HG02798 (cell line): Measurements from ENCODE around the gene GMDS.

ENCODE experiments used
- ATAC-seq: cut with Tn5 transposase; IDR thresholded peaks from one replicate; pipeline ENCODE4 v1.9.1; 2021; ENCODE audit warnings: mild to moderate bottlenecking; ENCODE audit not compliant: unreplicated experiment, poor library complexity

Gene GMDS

DNA sequence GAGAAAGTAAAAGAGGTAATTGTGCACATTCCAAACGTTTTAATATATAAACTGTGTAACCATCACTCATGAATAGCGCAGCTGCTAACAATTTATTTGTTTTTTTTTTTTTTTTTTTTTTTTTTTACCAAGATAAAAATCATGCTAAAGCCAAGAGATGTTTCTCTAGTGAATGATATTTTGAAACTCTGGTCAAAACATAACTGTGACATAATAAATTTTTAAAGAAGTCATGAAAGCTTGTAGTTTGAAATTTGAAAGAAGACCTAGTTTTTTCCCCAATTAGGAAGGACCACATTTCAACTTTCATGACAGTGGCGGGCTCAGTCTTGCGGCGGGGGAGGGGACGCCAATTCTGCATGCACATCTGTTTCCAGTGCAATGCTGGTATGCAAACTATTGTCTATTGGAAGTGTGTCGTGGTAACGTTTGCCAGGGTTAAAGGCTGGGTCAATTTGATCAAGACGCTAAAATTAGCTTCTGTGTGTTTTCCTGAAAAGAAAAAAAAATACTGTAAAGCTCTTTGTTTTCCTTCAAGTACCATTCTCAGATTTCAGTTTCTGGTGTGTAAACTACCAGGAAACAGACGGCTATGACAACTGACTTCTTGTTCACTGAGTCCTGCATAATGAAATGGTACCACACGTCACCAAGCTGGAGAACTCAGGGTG lies 423.8 kb downstream of the GMDS start:
- ATAC-seq = no peak

DNA sequence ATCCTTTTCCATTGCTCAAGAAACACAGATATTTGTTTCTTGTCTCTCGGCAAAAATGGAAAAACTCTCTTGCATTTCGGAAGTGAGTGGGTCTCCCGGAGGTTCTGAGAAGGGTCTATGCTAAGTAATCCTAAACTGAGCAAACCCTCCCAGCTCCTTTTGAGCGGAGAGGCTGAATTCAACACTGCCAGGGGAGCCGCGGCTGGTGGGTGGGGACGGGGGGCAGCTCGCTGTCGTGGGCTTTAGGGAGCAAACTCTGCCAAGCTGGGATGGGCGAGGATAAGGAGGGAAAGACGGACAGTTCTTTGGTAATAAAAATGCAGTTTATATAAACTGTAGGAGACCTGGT lies 424.3 kb downstream of the GMDS start:
- ATAC-seq = no peak

DNA sequence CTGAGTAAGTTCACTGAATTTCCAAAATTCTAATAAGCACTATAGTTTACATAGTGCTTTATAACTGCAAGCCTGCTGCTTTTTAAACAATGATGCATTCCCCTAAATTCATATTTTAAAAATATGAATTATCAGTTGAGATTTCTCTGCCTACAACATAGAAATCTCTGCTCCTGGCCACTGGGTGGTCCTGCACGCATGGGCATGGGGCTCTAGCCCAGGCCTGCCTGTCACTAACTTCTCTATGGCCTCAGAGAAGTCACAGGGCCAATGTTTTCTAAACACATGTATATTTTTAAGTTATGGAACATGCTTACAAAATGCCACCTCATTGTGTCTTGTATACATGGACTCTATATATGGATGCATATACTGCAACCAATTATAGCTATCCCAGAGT lies 424.7 kb downstream of the GMDS start:
- ATAC-seq = no peak

DNA sequence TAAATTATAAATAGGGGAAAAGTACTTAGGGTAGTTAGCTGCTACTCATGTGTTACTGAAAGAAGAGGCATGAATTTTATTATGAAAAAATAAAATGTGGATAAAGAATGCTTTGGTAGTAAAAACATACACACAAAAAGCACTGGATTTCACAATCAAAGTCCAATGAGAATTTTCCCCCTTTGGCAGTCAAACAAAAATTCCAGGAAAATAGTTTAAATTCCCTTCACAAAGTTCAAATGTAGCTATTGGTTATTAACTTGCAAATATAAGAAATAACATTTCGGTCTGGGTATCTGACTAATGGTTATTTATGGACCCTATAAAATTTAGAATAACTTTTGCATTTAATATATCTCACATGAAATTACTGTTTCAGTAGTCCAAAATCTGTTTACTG lies 425.2 kb downstream of the GMDS start:
- no peak for ATAC-seq

DNA sequence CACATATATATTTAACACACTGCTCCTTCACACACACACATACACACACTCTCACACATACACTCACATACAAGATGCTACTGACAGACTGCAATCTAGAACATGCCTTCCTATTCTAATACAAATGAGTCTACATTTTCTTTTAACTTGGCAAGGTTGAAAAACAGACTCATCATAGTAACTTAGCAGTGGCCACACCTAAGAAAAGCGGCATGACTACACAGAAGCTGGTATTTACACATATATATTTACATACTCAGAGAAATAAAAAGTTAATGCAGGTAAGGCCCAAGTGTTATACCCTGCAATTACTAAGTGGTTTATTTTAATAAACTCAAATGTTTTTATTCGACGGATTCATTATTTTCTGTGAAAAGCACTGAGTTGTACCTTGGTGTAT lies 426.4 kb downstream of the GMDS start:
- no peak for ATAC-seq

DNA sequence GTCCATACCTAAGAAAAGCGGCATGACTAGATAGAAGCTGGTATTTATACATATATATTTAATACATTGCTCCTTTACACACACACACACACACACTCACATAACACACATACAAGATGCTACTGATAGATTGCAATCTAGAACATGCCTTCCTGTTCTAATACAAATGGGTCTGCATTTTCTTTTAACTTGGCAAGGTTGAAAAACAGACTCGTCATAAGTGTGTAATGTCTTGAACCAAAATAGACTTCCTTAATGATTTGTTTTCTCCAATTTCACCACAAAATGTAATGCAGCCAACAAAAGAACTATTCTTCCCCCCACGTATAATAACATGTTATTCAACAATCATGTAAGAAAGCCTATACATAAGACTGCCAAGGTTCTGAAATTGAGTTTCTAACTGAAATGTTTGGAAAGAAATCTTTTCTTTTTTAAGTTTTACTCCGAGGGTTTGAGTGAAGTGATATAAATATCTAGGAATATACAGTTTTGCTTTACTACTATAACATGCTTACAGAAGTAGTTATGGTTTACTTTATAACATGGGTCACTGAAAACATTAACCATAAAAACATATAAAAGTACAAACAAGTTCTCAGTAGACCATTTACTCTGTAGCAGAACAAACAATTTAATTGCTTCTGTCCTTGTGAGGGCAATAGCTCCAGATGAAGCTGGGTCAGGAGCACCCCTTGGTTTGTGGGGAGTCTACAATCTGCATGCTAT lies 428.2 kb downstream of the GMDS start:
- ATAC-seq = no peak

DNA sequence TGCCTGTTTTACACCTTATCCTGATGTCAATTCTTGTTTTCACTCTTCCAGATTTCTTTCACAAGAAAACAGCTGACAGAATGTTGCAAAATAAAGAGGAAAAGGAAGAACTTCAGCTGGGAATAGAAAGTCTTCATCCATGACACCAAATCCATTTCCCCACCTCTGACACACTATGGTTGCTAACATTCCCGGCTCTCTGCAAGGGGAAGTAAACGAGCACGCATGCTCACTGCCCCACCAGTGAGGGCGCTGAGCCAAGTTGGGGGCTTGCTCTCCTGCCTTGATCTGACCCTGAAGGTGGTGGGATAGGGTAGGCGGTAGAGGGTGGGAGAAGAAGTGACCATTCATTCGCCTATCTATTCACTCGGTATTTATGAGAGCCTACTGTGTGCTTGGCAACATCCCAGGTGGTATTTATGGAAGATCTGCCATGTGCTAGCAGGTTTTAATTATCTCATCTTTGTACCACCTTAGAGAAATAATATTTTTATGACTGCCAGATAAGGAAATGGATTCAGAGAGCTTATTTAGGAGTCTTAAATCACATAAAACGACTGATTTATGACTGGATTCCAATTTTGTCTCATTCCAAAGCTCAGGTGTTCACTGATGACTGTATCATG lies 429.5 kb downstream of the GMDS start:
- no peak for ATAC-seq

DNA sequence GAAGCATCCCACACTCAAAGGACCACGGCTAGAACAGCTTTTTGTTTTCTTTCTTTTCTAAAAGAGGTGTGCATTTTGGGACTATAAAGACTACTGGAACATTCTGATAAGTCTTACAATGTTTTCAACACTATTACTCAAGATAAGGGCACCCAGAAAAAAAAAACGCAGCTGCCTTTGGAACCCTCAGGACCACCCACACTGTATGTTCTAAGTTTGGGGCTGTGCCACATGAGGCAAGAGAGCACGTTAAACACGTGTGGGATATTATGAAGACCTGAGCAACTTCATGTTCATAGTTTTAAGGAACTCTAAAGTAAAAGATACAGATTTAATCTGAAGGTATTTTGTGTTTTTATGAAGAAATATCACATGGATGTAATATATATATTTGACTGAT lies 431.1 kb downstream of the GMDS start:
- no peak for ATAC-seq

DNA sequence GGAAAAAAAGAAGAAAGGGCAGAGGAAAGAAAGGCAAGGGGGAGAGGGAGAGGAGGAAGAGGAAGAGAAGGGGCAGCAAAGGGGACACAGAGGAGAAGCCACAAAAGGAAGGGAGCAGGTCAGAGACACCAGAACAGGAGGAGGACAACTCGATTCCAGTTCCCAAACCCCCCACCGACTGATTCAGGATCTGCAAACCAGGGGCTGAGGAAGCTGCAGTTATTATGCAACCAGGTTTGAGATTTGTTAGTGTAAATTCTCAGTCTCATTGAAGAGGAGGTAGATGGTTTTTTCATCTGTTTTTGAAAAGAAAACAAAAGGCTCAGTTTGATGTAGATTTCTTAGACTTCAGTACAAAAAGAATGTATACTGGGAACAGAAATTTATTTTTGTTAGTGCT lies 432.9 kb downstream of the GMDS start:
- ATAC-seq = no peak

DNA sequence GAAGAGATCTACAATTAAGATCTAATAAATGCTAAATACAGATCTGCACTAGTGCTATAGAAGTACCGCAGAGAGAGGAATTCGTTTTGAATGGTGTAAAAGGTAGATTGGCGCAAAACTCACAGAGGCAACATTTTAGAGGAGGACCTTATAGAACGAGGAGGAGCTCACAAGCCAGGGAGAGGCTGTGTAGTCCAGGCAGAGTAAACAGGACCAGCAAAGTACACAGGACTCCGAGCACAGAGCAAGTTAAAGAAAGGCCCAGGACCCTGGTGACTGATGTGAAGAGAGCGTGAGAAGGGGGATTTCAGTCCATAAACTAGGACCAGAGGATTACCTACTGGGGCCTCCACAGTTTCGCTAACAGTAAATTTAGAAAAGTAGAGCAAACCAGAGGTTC lies 433.4 kb downstream of the GMDS start:
- ATAC-seq = no peak

DNA sequence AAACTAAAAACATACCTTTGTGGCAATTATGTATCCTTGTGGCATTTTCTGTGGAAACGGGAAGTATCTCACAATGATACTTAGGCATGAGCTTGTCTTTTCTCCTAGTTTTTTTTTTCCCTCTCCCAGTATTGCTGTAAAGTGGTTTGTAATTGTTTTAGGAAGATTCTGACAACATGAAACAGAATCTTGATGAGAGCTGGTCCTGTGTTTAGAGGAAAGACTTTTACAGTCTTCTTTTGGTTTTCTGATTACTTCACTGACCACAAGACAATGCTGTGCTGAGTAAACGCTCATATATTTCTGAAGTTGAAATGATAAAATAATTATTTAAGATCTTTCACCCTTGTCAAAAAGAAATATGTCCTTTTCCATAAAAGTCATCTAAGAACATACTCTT lies 434.5 kb downstream of the GMDS start:
- no peak for ATAC-seq

DNA sequence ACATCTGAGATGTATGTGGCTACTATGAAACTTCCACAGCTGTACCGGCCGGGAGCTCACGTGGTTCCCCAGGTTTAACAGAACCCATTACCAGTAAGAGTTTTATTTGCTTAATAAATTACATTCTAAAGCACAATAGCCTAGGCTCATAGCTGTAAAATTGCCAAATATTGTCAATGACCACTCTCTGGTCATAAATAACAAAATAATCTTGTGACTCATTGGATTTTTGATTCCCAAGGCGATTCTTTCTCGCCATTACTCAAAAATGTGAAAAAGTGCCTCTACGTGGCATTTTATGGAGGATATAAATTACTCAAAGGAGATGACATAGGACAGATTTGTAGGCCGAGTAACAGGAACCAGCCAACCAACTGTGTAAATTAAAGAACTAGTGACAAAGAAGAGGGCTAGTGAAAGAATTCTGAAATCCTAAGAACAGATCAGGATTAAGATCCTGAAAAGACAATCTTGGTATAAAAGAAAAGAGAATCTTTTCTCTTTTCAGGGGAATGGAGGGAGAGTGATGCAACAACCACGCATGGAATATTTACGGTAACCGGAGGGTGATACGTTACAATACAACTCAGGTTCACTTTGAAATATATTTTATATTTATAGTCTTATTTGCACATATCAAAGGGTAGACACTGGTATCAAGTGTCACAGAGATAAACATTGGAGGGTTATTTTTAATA lies 436.0 kb downstream of the GMDS start:
- ATAC-seq = no peak

DNA sequence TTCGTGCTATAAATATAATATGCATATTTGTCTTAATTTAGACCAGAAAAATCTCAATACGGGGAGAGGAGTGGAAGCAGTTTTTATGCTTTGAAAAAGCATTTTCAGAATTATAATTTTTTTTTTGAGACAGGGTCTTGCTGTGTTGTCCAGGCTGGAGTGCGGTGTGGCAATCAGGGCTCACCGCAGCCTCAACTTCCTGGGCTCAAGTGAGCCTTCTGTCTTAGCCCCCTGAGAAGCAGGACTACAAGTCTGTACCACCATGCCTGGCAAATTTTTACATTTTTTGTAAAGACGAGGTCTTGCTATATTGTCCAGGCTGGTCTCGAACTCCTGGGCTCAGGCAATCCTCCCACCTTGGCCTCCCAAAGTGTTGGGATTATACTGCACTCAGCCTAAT lies 438.5 kb downstream of the GMDS start:
- no peak for ATAC-seq

DNA sequence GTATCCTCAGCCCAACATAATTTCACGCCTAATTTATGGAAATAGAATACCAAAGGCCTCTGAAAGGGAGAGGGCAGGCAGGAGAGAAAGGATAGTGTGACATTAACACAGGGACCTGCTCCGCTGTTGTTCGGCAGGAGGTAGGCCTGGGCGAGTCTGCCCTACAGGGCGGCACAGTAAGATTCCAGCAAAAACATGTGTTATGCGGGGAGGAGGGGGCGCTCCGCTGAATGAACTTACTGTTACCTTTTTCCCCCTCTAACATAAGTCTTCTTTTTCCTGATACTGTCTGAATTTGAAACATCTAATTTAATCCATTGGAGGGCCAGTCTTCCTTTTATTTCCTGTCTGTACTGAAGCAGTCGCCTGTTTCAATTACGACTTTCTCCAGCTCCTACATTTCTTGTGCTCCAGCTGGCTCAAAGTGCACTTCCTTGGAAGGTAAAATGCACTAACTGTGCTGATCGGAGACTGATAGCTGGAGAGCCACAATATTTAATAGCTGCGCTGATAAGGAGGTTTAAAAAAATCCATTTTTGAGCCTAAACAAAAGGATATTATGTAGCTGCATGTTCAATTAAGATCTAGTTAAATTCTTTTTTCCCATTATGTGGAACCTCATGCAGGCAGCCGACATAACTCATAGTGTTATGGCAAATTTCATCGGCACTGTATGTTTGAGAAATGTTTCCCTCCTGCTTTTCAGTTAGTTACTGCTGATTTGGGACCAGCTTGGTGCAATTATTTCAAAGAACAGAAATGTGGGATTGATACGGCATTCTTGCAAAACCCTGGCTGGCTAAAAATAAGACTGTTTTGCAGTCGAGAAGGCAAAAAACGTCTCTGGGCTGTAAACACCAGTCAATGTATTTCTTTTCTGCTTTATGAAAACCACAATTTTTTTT lies 442.7 kb downstream of the GMDS start:
- ATAC-seq = no peak

DNA sequence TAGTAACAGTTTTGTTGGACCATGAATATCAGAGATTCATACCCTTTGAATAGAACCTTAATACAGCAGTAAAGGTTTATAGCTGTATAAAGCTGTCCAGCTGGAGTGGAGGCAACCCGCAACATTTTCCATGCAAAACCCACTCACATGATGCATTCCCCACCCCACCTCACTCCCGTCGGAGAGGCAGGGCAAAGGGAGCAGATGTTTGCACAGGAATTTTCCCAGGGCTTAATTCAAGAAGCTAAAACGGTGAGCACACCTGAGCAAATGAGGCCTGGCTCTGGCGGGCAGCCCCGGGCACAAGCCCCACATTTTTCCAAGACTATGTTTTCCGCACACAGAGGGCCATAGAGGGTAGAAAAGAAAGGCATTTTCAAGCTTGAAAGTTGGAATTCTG lies 444.0 kb downstream of the GMDS start:
- ATAC-seq = no peak

DNA sequence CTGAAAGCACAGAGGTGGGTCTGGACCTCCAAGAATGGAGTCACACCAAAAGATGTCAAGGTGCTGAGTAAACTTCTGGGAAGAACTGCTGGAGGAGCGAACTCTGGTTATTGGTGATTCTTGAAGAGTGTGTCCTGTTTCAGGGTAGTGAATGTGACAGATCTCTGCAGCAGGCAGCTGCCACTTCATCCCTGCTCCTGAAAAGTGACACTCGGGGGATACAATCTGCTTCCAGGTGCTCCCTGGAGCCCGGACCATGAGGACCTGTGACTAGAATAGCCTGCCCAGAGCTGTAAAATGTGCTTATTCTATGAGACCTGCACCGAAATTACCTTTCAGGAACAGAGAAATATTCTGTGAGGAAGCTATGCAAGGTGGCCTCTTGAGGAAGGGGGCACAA lies 444.6 kb downstream of the GMDS start:
- no peak for ATAC-seq

DNA sequence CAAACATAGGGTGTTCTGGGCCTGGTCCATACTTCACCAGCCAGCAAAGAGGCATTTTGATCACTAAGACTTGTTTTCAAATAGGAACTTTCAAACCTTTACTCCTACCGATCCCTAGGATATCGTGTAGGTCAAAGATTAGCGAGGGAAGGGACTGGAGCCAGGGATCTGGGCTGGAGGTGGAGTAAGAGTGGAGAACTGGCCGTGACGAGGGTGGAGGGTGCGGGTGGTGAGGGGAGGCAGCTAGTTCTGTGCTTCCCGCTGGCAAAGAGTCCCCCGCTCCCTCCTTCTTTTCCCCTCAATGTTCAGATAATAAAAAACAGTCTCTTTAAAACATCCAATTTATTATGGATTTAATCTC lies 446.5 kb downstream of the GMDS start:
- ATAC-seq = no peak

DNA sequence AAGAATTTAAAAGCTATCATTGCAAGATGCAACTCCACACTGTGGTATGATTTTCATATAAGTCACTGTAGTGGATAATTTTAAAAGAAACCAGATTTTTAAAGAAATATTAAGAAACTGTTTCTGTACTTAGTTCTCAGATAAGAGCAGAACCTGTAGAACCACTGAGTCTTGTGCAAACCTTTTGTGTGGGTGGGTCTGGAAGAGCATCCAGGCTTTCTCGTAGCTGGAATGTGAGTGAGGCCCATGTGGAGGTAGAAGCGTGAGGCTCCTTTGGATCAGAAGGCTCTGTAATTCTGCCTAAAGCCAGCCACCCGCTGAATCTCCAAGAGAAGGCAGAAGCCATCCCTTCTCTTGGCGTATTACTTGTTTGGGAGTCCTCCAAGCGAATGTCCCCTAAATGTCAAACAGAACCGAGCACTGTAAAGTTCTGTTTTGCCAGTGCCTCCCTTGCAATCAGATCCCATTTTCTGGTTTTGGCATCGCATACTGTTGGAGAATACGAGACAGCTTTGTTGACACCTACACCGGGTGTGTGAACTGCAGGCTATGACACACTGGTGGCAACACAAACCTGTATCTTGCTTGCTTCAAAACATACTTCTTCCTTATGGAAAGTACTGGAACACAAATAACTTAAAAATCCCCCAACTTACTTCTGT lies 447.0 kb downstream of the GMDS start:
- no peak for ATAC-seq

DNA sequence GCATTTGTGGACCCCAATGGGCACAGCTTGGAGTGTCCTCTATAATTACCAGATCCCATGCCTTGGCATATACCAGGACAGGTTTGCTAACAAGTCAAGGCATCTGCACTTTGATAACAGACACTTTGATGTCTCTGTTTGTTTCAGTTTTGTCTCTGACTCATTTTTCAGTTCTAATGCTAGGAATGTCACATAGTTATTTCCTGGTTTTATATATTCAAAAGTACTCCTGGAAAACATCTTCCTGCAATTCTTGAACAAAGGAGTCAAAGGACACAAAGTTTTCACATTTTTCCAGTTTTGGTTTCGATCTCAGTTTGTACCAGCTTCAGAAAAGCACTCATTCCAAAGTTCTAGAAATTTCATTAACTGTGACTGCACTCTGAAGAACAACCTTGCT lies 447.6 kb downstream of the GMDS start:
- no peak for ATAC-seq
